Stimulated activated effector memory CD8-positive, alpha-beta T cell treated with anti-CD3 and anti-CD28 coated beads, Interleukin-12 subunit alpha, Interleukin-12 subunit beta, amount 100 ng/mL, for 72 hours (primary cell): ENCODE data around the gene TEDC2.

Experiments used
- ATAC-seq: fragments of 150-1000 bp; cut with Tn5 transposase; 2 replicates; pipeline ENCODE4 v1.10.0; 2021
- DNase-seq, 2 donors: peaks; one replicate each; pipeline ENCODE4 v3.0.0; 2021 to 2022; ENCODE audit warnings: low spot score in 2 of 2
- H3K27ac Mint-ChIP-seq: one replicate; pipeline ENCODE4 v1.8.0; 2022; ENCODE audit warnings: mild to moderate bottlenecking, mixed read lengths
- H3K36me3 Mint-ChIP-seq: one replicate; pipeline ENCODE4 v1.8.0; 2022; ENCODE audit warnings: mild to moderate bottlenecking, mixed read lengths
- H3K4me1 Mint-ChIP-seq: one replicate; pipeline ENCODE4 v1.8.0; 2022; ENCODE audit warnings: mixed read lengths
- H3K4me3 Mint-ChIP-seq: one replicate; pipeline ENCODE4 v1.8.0; 2022; ENCODE audit warnings: mild to moderate bottlenecking, mixed read lengths
- H3K9me3 Mint-ChIP-seq: one replicate; pipeline ENCODE4 v1.8.0; 2022; ENCODE audit warnings: mixed read lengths

TEDC2 gene

DNA sequence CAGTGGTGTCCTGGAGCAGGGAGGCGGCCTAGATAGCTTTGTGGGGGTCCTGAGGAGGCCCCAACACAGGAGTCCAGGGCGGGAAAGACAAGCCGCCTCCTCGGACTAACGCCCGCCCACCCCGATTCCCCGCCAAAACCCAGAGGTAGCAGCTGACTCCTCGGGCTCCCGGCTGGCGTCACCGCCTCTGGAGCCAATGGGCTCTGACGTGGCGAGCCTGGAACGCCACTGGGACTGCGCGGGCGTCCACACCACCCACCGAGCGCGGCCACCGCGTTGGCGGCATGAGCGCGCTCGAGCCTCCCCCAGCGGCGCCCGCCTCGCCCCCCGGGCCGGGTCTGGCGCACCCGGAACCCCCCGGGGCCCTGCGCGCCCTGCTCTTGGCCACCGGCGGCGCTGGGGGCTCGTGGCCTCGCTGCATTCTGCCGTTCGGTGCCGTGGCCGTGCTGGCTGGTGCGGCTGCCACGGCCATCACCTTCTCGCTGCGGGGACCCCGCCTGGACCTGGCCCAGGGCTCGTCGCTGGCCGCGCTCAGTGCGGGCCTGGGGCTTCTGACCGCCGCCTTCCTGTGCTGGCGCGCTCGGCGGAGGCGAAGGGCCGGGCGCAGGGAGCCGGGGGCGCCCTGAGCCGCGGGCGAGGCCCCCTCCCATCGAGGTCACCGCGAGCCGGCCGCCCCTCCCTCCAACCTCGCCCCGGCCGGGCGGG is 7.8 kb downstream of the TEDC2 start:
- Mint-ChIP-seq H3K9me3 (no peaks in the 10 kb centered on the region), H3K27ac (no peak overlapping the region), H3K4me1 (peaks cover 19% of the 10 kb centered on the region), H3K4me3 (peak overlapping the region; percentile 53), H3K36me3 (no peaks in the 10 kb centered on the region)
- no peak for DNase-seq
- peak; percentile 41 for ATAC-seq

DNA sequence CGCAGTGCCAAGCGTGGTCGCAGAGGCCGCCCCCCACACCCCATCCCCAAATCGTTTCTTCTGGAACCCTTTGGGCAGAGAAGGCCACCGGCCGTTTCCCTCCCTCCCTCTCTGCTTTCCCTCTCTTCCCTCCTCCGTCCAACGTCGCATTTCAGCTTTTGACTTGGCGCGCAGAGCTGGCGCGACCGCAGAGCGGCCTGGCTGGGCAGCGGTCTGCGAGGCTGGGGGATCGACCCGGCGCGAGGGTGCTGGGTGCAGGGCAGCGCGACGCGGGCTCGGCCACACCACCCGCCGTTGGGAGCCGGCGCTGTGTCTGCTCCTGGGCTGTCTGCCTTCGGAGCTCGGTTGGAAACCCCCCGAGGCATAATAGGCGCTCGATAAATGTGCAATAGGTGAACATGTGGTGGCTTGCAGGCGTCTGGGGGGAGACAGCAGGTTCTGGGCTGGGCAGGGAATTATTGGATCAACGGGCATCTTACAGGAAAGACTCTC is 8.4 kb downstream of the TEDC2 start:
- Mint-ChIP-seq H3K4me3 (peak overlapping the region; percentile 53), H3K27ac (no peak overlapping the region), H3K9me3 (no peaks in the 10 kb centered on the region), H3K4me1 (peaks cover 24% of the 10 kb centered on the region), H3K36me3 (no peaks in the 10 kb centered on the region)
- peak; percentile 44 for ATAC-seq
- DNase-seq, result no peak

DNA sequence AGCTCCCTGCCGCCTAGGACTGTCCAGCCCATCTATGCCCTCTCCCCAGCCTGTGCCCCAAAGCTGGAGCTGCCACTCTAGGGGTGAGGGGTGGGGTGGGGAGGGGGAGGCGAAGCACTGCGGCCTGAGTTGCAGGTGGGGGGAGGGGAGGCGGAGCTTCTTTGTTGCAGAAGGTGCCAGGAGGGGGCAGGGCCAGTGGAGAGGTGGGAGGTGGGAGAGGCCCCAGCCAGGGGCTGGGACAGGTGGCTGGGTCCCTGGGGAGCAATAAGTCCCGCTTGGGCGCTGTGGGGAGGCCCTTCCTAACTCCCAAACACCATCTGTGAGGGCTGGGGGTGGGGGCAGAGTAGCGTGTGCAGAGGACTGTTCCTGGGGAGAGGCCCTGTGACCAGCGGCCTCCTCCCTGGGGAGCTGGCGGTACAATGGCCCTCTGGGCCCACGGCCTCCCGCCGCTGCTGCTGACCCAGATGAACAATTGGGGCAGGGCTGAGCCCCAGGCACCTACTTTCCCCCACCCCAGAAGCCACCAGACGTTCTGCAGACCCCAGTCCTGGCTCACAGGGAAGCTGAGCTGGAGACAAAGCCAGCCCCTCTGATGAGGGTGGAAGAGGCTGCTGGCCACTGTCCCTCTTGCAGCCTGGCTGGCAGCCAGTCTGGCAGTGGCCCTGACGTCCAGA is 9.0 kb downstream of the TEDC2 start:
- no peak for DNase-seq
- H3K4me1 Mint-ChIP-seq, result peaks cover 26% of the 10 kb centered on the region
- peak overlapping the region; percentile 53 for H3K4me3 Mint-ChIP-seq
- no peaks in the 10 kb centered on the region for H3K36me3 Mint-ChIP-seq
- no peaks in the 10 kb centered on the region for H3K9me3 Mint-ChIP-seq
- no peak for ATAC-seq
- H3K27ac Mint-ChIP-seq, result no peak overlapping the region

DNA sequence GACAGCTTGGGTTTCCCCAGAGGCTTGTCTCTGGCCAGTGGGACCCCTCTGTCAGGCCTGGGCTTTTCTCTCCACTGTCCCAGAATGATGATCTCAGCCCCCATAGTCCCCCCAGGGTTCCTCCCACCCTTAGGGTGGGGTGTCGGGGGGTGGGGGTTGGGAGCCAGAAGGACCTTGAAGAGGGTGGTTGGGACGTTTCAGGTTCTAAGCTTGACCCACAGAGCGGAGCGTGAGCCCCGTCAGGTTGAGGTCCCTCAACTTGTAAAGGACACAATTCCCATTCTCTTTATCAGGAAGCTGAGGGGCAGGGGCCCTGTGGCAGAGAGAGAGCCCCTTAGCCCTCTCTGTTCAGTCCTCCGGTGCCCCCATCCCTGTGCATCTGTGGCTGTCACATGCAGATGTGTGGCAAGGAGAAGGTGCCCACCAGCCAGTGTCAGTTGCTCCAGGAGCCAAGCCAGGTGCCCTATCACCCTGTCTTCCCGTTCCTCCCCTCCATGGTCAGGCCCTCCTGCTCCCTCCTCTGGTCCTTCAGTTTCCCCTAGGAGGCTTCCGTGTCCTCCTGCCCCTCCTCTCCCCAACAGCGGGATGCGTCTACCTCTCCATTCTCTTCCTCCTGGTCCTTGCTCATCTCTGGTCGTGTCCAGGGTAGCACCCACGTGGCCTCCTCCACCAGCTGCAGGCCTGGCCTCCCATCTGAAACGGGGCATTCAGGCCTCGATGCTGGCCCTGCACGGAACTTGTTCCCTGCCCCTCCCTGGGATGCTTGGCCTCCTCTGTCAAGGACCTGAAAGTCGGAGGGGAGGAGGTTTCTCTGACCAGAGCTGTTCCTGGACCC is 9.7 kb downstream of the TEDC2 start:
- Mint-ChIP-seq H3K4me3 (peak overlapping the region; percentile 53), H3K9me3 (no peaks in the 10 kb centered on the region), H3K4me1 (peaks cover 26% of the 10 kb centered on the region), H3K27ac (peak overlapping the region; percentile 81), H3K36me3 (no peaks in the 10 kb centered on the region)
- ATAC-seq, result no peak
- DNase-seq, result no peak

DNA sequence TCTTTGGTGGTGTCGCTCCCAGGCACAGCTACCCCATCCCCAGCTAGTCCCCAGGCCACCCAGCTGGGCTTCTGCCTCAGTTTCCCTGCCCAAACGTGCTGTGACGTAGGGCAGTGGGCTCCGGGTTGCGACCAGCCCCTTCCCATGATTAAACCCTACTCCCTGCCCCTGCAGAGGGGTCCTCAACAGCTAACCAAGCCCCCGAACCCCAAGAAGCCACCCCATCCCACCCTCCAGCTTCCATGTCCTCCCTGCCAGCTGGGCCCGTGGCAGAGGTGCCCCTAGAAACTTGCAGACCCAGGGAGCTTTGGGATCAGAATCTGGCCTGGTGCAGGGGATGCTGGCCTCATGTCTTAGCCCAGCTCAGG is 10.3 kb downstream of the TEDC2 start:
- no peak for DNase-seq

DNA sequence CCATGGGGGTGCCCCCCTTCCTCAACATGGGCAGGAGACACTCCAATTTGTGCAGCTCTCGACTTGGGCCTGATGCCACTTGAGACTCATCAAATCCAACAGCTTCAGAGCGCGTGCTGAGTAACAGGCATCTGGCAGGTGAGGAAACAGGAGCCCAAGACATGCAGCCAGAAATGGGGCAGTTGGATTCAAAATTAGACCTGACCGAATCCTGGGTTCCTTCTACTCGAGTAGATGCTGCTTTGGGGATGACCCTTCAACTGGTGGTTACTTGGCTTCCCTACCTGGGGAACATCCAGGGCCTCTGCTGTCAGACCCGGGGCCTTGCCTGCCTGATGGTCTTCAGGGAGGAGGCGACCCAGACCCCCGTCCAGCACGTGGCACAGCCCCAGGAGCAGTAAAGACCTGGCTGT is 10.7 kb downstream of the TEDC2 start:
- no peaks in the 10 kb centered on the region for H3K36me3 Mint-ChIP-seq
- DNase-seq, result no peak
- ATAC-seq, result no peak
- no peak overlapping the region for H3K4me3 Mint-ChIP-seq
- no peak overlapping the region for H3K27ac Mint-ChIP-seq
- H3K9me3 Mint-ChIP-seq, result no peaks in the 10 kb centered on the region
- H3K4me1 Mint-ChIP-seq, result peaks cover 26% of the 10 kb centered on the region

More for the DNA sequence above, 10.3 kb downstream of the TEDC2 start:
- peak overlapping the region; percentile 81 for H3K27ac Mint-ChIP-seq
- no peak overlapping the region for H3K4me3 Mint-ChIP-seq
- no peaks in the 10 kb centered on the region for H3K36me3 Mint-ChIP-seq
- no peak for ATAC-seq
- H3K4me1 Mint-ChIP-seq, result peaks cover 26% of the 10 kb centered on the region
- H3K9me3 Mint-ChIP-seq, result no peaks in the 10 kb centered on the region

DNA sequence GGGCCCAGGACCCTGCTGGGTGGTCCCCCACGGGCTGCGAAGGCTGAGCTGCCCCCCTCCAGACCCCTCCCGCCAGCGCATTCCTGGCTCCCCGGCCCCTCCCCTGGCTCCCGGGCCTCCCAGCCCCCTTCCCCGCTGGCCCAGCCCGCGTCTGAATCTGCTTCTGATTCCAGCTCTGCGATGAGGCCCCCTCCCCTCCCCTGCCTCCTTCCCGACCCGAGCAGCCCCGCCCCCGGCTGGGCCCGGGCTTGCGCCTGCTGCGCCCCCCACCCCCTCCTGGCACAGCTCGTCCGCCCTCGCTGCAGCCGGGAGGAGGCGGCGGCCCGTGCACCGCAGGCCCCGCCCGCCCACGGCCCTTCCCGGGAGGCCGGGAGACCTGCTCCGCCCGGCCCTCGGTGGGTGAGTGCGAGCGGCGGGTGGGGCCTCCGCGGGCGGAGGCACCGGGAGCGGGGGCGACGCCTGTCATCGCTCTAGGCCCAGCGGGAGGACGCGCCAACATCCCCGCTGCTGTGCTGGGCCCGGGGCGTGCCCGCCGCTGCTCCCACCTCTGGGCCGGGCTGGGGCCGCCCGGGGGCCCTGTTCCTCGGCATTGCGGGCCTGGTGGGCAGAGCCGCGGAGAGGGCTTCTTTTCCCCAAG is 11.2 kb downstream of the TEDC2 start, which contains the start of gene NTN3:
TSS of gene NTN3 (plus strand) at position 282 of the 637 bp plus-strand sequence. CDS start 405 bp downstream, outside the sequence.
- ATAC-seq (no peak), DNase-seq (no peak)
- H3K36me3 Mint-ChIP-seq, result no peaks in the 10 kb centered on the region
- H3K9me3 Mint-ChIP-seq, result no peaks in the 10 kb centered on the region
- H3K4me3 Mint-ChIP-seq, result peak within 1 kb of the TSS; percentile 71
- H3K27ac Mint-ChIP-seq, result no peak within 1 kb of the TSS
- H3K4me1 Mint-ChIP-seq, result peaks cover 29% of the 10 kb centered on the region

DNA sequence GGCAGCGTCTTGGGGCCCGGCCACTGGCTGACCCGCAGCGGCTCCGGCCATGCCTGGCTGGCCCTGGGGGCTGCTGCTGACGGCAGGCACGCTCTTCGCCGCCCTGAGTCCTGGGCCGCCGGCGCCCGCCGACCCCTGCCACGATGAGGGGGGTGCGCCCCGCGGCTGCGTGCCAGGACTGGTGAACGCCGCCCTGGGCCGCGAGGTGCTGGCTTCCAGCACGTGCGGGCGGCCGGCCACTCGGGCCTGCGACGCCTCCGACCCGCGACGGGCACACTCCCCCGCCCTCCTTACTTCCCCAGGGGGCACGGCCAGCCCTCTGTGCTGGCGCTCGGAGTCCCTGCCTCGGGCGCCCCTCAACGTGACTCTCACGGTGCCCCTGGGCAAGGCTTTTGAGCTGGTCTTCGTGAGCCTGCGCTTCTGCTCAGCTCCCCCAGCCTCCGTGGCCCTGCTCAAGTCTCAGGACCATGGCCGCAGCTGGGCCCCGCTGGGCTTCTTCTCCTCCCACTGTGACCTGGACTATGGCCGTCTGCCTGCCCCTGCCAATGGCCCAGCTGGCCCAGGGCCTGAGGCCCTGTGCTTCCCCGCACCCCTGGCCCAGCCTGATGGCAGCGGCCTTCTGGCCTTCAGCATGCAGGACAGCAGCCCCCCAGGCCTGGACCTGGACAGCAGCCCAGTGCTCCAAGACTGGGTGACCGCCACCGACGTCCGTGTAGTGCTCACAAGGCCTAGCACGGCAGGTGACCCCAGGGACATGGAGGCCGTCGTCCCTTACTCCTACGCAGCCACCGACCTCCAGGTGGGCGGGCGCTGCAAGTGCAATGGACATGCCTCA is 12.0 kb downstream of the TEDC2 start:
- Mint-ChIP-seq H3K9me3 (no peaks in the 10 kb centered on the region), H3K27ac (no peak overlapping the region), H3K4me3 (peak overlapping the region; percentile 71), H3K4me1 (peaks cover 36% of the 10 kb centered on the region), H3K36me3 (no peaks in the 10 kb centered on the region)
- no peak for DNase-seq
- no peak for ATAC-seq

DNA sequence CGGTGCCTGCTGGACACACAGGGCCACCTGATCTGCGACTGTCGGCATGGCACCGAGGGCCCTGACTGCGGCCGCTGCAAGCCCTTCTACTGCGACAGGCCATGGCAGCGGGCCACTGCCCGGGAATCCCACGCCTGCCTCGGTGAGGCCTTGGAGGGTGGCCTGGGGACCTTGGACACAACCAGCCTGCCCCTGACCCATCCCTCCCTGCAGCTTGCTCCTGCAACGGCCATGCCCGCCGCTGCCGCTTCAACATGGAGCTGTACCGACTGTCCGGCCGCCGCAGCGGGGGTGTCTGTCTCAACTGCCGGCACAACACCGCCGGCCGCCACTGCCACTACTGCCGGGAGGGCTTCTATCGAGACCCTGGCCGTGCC is 12.6 kb downstream of the TEDC2 start:
- Mint-ChIP-seq H3K4me1 (peaks cover 36% of the 10 kb centered on the region), H3K36me3 (peaks cover 2% of the 10 kb centered on the region), H3K27ac (no peak overlapping the region), H3K4me3 (peak overlapping the region; percentile 71), H3K9me3 (no peaks in the 10 kb centered on the region)
- ATAC-seq, result no peak
- no peak for DNase-seq

DNA sequence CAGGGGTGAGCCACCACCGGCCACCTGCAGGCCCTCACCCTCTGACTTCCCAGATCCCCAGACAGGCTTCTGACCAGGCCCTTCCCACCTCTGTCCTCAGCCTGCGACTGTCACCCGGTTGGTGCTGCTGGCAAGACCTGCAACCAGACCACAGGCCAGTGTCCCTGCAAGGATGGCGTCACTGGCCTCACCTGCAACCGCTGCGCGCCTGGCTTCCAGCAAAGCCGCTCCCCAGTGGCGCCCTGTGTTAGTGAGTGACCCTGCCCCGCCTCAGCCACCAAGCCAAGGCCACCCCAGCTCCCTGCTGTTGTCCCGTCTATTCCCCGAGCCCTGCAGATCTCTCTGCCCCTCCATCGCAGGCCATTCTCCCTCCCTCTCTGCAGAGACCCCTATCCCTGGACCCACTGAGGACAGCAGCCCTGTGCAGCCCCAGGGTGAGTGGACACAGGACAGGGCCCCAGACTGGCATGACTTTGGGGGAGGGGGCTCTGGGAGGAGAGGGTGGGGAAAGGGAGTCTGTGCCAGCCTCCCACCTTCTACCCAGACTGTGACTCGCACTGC is 13.1 kb downstream of the TEDC2 start:
- Mint-ChIP-seq H3K36me3 (peaks cover 7% of the 10 kb centered on the region), H3K27ac (no peak overlapping the region), H3K9me3 (no peaks in the 10 kb centered on the region), H3K4me3 (peak overlapping the region; percentile 71), H3K4me1 (peaks cover 41% of the 10 kb centered on the region)
- DNase-seq, result no peak
- ATAC-seq, result no peak

DNA sequence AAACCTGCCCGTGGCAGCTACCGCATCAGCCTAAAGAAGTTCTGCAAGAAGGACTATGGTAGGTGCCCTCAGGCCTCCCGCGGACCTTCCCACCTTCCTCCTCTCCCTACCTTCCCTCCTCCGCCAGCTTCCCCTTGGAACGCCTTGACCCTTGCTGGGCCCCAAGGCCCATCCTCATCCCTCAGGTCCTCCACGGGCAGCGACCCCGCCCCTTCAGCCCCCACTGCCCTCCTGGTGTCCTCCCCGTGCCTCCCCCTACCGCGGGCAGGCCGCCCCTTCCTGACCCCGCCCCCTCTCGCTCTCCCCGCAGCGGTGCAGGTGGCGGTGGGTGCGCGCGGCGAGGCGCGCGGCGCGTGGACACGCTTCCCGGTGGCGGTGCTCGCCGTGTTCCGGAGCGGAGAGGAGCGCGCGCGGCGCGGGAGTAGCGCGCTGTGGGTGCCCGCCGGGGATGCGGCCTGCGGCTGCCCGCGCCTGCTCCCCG is 13.6 kb downstream of the TEDC2 start:
- peaks cover 37% of the 10 kb centered on the region for H3K4me1 Mint-ChIP-seq
- DNase-seq, result no peak

DNA sequence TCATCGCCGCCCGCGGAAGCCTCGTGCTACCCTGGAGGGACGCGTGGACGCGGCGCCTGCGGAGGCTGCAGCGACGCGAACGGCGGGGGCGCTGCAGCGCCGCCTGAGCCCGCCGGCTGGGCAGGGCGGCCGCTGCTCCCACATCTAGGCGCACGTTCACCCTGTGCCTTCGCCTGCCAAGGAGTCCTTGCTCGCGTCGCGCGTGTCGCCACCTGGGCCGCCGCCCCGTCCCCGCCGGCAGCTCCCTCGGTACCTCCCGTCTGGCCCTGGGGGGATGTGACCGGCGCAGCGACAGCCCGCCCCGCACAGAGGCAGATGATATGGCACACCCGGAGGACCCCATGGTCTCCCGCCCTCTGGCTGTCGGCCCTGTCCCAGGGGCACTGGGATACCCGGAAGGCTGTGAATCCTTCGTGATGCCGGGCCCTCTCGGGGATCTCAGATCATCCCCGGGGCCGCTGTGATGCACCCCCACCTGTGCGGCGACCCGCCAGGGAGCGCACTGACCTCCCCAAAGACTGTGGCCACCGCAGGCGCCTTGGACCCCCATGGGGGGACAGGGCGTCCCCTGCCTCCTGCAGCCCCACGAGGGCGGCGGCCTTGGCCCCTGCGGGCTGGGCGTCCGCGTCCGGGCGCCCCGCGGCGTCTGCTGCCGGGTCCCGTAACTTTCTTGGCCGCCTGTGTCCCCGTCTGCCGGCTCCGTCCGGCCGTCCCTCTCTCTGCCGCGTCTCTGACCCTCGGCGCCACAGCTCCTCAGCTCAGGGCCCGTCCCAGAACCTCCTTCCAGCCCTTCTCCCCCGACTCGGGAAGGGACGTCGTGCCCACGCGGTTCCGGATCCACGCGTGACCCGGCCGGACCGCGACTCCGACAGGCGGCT is 14.3 kb downstream of the TEDC2 start:
- peaks cover 13% of the 10 kb centered on the region for H3K36me3 Mint-ChIP-seq
- DNase-seq (peak; percentile 46 to 78), ATAC-seq (peak; percentile 71)
- H3K4me3 Mint-ChIP-seq, result peak overlapping the region; percentile 71
- H3K9me3 Mint-ChIP-seq, result no peaks in the 10 kb centered on the region
- H3K27ac Mint-ChIP-seq, result no peak overlapping the region
- H3K4me1 Mint-ChIP-seq, result peaks cover 35% of the 10 kb centered on the region

More for the DNA sequence above, 13.6 kb downstream of the TEDC2 start:
- Mint-ChIP-seq H3K4me3 (peak overlapping the region; percentile 71), H3K9me3 (no peaks in the 10 kb centered on the region), H3K27ac (no peak overlapping the region), H3K36me3 (peaks cover 12% of the 10 kb centered on the region)
- ATAC-seq, result no peak

DNA sequence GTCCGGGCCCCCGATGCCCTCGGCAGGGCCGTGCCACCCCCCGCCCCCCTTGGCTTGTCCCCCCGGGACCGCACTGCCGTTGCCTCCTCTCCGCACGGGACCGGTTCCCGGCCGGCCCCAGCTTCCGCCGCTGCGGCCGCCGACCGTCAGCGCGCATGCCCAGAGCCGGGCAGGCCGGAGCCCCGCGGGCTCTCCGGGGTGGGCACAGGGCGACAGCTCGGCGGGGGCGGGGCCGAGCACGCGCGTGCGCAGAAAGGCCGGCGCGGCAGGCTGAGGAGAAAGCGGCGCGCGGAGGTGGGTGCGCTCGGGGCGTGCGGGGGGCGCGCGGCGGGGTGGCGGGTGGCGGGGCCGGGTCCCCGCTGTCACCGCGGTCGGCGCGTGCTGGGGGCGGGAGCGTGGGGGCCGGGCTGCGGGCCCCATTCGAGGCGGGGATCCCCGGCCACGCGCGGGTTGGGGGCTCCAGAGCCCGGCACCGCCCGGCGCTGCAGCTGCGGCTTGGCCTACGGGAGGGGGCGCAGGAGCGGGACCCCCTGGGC is 15.0 kb downstream of the TEDC2 start, which contains the start of gene TBC1D24:
TSS of gene TBC1D24 (plus strand) at position 251 of the 536 bp plus-strand sequence. CDS start 21,022 bp downstream, outside the sequence.
- peaks cover 30% of the 10 kb centered on the region for H3K4me1 Mint-ChIP-seq
- H3K9me3 Mint-ChIP-seq, result no peaks in the 10 kb centered on the region
- H3K4me3 Mint-ChIP-seq, result peak within 1 kb of the TSS; percentile 71
- no peak within 1 kb of the TSS for H3K27ac Mint-ChIP-seq
- peaks cover 13% of the 10 kb centered on the region for H3K36me3 Mint-ChIP-seq
- ATAC-seq (peak; percentile 78), DNase-seq (peak; percentile 92 to 93)
